Jurkat, Clone E6-1 (cell line): ENCODE data around the gene RASSF4. TPM values are rescaled to one million over a fixed set of nuclear protein-coding genes. Genes with fewer than 3 reads are reported as not detected.

Source experiments
- DNase-seq: peaks from one replicate; pipeline ENCODE4 v3.0.0-alpha.2; 2011; ENCODE audit warnings: low read depth, low spot score
- H3K4me3 ChIP-seq: 2 replicates; pipeline ENCODE4 v1.5.1; 2011; ENCODE audit warnings: mild to moderate bottlenecking, low read length, control low read depth, moderate library complexity
- polyA plus RNA-seq: library from polyadenylated mRNA; unstranded; fragments of >200 nt; gene quantifications from one replicate; pipeline ENCODE4 v1.2.1, GENCODE V29; 2012; ENCODE audit warnings: missing spikeins; ENCODE audit not compliant: insufficient read length, insufficient read depth

Gene RASSF4
- 11.1 TPM for polyA plus RNA-seq

DNA sequence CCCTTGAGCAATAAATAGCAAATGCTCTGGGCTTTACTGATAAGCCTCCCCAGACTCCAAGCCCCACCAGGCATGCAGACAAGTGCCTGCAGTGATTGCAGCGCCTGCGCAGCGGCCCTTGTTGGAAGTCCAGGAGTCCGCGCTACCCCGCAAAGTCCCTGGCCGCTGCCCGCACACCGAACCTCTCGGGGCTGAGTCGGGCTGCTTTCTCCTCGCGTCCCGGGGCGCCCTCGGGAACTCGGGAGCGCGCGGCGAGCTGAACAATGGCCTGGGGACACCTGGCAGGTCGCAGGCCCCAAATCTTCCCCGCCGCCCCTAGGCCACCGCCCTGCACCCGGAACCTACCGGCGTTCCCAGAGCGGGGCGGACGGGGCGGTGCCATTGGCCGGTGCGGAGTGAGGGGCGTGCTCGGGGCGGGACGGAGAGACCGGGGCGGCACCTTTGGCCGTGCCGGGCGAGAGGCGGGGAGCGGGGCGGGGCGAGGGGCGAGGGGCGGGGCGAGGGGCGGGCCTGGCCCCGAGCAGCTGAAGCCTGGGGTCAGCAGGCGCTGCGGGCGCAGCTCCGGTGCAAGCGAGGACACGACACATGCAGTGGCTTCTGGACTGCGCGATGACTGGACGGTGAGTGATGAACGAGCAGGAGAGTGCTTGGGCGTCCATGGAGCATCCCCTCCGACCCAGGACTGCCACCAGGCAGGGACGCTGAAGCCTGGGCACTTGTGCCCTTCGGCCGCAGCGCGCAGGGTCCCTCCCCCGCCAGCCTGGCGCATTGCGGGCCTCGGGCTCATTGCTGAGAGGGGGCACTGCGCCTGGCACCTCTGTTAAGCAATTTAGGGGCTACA is at the start of gene RASSF4:
RASSF4 (plus strand) TSS at position 556 of the 841 bp plus-strand sequence. CDS start 10,401 bp downstream, outside the sequence.
- DNase-seq = peak; percentile 70
- H3K4me3 ChIP-seq = peak within 1 kb of the TSS; percentile 91

DNA sequence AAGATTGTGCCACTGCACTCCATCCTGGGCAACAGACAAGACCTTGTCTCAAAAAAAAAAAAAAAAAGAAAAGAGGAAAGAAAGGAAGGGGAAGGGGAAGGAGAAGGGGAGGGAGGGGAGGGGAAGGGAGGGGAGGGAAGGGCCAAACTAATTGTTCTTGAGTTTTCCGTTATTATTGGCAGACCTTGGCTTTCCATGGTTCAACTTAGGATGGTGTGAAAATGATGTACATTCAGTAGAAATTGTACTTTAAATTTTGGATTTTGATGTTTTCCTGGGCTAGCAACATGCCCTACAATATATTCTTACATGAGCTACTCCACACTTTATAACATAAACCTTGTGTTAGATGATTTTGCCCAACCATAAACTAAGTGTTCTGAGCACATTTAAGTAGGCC is 49.7 kb upstream of the RASSF4 start:
- DNase-seq = no peak
- H3K4me3 ChIP-seq = no peak overlapping the region

DNA sequence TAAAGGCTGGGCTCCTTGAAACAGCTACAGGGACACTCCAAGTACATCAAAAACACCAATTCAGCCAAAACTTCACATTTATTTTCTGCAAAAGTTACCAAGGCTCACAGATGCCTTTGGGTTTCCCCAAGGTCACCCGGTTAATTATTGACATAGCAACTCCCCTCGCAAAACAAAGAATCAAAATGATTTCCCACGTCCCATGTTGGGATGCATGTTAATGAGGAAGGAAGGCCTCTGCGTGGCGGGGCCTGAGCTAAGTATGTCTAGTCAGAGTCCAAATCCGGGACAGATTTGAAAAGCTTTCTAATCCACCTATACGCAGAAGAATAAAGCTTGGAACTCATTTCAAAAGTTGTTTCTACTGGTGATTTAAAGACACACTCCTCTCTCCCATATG is 49.0 kb upstream of the RASSF4 start:
- no peak for DNase-seq
- no peak overlapping the region for H3K4me3 ChIP-seq

DNA sequence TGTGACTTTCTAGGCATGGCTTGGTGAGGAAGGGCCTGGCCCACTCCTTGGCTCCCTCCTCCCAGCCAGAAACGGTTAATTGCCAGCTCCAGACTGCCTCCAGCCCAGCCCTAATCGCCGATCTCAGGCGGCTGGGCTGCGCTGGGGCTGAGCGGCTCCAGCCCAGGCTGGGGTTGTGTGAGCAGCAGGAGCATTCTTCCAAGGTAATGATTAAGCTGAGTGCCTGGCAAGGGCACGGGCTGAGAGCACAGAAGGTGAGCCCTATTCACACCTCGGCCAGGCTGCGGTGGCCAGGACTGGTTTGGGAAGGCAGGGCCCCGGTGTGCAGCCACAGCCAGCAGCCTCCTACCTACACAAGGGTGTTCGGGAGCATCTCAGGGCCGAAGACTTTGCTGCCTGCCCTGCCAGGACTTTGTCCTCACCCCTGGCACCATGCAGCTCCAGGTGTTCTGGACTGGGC is 48.5 kb upstream of the RASSF4 start, which contains the start of gene TMEM72:
TMEM72 (plus strand) TSS at position 257 of the 460 bp plus-strand sequence; CDS start at position 433, 176 bp downstream.
- DNase-seq = no peak
- H3K4me3 ChIP-seq = no peak within 1 kb of the TSS

DNA sequence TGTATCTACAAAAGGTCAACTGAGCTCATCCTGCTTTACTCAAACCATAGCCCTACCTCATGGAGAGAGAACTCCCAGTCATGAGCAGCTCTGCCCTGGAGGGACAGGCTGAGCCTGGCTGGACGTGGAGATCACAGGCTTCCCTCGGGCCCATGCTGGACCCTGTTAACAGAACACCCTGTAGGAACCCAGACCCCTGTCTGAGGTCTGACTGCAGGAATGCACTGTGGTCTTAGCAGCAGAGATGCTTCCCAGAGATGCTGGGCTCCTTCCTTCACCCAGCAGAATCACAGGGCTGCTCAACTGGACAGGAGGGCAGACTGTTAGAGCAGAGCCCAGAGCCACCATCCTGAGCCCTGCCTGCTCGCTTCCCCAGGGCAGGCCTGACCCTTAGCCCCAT is 47.7 kb upstream of the RASSF4 start:
- H3K4me3 ChIP-seq = no peak overlapping the region
- no peak for DNase-seq

DNA sequence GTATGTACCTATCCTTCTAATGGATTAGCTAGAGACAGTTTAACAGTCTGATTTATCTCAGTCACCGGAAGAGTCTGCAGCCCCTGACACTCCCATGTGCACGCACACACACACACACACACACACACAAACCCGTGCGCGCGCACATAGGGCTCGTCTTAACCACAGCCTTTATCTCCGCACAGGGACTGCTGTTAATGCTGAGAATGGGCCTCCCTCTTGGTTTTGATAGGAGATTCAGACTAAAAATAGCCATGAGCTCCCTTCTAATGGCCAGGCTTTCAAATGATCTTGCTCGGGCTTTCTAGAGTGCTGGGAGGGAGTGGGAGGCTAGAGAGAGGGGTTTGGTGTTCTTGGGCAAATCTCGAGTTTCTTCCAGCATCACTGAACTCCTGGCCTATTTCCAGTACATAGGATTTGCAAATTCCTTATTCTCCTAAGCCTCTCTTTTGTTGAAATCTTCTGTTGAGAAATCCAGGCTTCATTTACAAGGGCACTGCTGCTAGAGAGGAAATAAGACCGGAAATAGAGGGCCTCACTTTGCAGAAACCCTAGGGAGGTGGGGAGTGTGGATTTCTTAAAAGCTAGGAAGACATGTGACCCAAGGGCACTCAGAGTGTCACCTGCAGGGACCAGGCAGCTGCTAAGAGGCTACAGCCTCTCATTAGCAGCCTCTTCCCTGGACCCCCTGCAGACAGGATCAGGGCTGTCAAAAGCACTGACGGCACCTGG is 46.1 kb upstream of the RASSF4 start:
- DNase-seq = peak; percentile 90
- peak overlapping the region; percentile 33 for H3K4me3 ChIP-seq

- DNase-seq = no peak
- H3K4me3 ChIP-seq = no peak overlapping the region
Measured at GRCh38 chr10:44914891-44915290, 44.7 kb upstream of the RASSF4 start.

- no peak overlapping the region for H3K4me3 ChIP-seq
- DNase-seq = no peak
Measured at GRCh38 chr10:44916429-44916828, 43.2 kb upstream of the RASSF4 start.

DNA sequence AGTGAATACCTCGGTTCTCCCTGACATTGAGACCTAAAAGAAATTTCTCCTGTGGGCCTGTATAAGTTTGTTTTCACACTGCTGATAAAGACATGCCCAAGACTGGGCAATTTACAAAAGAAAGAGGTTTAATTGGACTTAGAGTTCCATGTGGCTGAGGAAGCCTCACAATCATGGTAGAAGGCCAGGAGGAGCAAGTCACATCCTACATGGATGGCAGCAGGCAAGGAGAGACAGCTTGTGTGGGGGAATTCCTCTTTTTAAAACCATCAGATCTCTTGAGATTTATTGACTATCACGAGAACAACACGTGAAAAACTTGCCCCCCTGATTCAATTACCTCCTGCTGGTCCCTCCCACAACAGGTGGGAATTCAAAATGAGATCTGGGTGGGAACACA is 41.8 kb upstream of the RASSF4 start:
- DNase-seq = no peak
- H3K4me3 ChIP-seq = no peak overlapping the region

- H3K4me3 ChIP-seq = no peak overlapping the region
- DNase-seq = no peak
Measured at GRCh38 chr10:44920252-44920651, 39.4 kb upstream of the RASSF4 start.

GRCh38 chr10:44921061-44921460 is 38.5 kb upstream of the RASSF4 start:
- no peak overlapping the region for H3K4me3 ChIP-seq
- DNase-seq = no peak

GRCh38 chr10:44921506-44921905 is 38.1 kb upstream of the RASSF4 start:
- no peak for DNase-seq

DNA sequence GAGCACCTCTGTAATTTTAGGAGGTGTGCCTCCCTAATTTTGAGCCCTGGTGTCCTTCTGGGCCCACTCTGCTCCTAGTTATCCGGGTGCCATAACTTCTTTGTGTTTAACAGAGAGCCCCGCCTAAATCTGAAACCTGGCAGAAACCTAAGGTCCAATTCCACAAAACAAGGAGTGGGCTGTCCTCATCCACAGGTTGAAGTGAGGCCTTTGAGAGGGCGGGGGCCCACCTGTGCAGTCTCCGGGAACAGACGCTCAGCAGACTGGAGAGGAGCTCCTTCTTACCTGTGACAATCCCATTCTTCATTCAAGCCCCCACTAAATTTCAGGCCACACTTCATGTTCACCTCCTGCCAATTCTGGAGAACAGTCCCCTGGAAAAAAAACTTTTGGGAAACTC is 37.6 kb upstream of the RASSF4 start:
- H3K4me3 ChIP-seq = no peak overlapping the region
- no peak for DNase-seq

More at GRCh38 chr10:44921506-44921905, 38.1 kb upstream of the RASSF4 start:
- no peak overlapping the region for H3K4me3 ChIP-seq

DNA sequence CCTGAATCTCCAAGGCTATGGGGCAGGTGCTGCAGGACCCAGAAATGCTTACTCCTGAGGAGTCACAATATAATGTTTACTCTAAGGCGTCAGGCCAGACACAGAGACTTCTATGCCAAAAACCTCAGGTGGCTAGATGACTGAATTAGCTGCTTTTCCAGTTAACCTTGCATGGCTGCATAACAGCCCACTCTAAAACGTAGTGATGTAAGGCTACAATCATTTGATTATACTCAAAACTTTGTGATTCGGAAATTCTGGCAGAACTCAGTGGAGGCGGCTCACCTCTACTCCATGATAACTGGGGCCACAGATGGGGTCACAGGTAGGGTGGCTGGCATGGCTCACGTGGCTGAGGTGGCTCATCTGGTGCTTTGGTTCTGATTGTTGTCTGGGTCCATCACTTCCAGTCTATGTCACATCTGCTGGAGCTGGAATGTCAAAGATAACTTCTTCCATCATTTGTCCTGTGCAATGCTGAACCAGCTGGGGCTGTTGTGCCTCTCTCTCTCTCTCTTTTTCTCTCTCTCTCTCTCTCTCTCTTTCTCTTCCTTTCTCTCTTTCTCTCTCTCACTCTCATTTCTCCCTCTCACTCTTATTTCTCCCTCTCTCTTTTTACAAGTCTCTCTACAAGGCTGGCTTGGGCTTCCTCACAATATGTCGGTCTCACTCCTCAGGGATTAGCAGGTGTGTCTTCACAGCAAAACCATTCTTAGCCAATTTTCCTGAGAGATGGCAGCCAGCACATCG is 36.6 kb upstream of the RASSF4 start:
- DNase-seq = no peak
- H3K4me3 ChIP-seq = no peak overlapping the region

DNA sequence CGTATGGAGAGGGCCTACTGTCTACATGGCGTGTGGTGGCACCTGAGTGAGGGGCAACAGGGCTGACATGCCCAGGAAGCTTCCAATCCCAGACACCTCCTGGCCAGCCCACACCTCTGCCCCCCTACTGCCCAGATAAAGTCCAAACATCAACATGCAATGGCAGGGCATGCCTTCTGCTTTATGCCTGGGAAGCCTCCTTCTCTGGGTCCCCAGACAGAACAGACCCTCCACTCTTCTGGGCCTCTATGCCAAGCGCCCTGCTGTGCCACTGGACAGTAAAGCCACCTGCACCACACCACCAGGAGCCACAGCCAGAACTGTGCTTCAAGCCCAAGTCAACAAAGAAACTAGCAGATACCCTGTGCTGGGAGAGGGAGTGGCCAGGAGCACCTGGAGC is 36.0 kb upstream of the RASSF4 start:
- no peak overlapping the region for H3K4me3 ChIP-seq
- DNase-seq = no peak

DNA sequence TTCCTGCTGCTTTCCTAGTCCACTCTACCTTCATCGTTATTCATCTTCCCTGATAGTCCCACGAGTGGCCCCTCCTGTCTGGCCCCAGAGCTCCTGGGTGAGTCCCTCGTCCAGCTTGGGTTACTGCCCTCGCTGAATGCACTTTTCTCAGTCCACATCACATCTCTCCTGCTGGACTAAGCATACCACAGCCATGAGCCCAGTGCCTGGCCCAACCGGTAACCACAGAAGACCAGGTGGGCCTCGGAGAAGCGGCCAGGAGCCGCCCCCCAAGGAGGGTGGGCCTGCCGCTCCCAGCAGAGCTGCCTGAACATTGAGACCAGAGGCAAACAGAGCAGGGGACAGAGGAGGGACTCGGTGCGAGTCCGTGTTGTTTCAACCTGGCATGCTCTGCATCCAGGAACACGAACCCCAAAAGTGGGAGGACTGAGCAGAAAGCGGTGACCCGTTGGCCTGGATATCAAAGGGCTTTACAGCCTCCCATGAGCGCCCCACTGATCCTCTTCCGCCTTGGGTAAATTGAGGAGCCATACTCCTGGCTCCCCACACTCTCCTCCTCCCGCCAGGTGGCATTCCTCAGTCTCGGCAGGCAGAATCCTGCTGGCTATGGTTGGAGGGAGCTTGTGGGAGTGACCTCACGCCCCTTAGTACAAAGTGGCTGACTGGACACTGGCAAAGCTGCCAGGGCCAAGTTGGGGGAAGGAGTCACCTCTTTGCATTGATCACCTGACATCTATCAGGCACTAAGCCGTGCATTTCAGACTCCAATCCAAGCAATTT is 35.2 kb upstream of the RASSF4 start:
- no peak overlapping the region for H3K4me3 ChIP-seq
- no peak for DNase-seq

DNA sequence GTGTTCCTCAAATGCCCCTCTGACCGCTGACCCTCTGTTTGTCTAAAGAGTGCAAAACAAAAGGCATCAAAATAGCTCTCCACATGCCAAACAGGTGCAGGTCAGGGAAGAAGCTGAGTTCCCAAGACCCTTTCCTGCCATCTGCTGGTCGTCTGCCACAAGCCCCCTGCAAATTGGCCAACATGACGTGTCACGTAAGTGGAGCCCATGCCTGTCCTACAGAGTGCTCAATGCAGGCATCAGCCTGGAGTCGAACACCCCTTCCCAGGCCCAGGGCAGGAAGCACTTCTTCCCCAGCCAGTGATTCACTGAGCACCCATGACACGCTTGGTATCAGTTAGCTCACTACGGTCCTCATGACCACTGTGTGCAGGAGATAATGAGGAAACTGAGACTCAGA is 34.4 kb upstream of the RASSF4 start:
- H3K4me3 ChIP-seq = no peak overlapping the region
- DNase-seq = peak; percentile 43

DNA sequence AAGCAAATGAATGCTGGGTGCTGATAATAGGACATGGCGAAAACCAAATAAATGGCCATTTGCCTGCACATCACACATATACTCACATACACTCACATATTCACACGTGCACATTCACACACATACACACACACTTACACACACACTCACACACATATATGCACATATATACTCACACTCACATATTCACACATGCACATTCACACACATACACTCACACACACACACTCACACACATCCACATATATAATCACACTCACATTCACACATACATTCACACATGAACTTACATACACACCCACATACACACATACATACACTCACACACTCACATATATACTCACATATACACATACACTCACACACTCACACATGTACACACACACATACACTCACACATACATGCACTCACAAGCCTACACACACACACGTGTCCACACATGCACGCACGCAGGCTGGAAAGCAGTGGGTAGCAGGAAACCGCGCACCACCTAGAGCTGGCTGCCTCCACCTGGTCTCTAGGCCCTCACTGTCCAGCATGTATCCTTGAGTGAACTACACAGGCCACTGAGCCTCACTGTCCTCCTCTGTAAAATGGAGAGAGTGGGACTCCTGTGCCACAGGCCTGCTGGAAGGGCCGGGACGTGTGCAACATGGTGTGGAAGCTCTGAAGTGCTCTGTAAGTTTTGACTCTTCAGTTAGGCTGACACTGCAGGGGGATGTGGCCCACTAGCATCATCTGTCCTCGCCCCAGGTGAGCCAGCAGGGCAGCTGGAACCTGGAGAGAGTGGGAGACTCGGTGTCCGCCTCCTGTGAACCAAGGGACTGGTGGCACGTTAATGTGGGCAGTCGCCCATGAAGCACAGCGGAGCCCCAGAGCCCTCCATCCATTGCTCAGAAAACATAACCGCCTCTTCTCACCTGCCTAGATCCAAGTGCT is 33.5 kb upstream of the RASSF4 start:
- DNase-seq = no peak
- H3K4me3 ChIP-seq = no peak overlapping the region
